H1 (cell line): ENCODE data around the gene DAAM1. TPM values are rescaled to one million over a fixed set of nuclear protein-coding genes. Genes with fewer than 3 reads are reported as not detected.

Experiments used
- CTCF ChIA-PET: fragments of 300-600 bp; sonication (Branson Sonifier 250); formaldehyde crosslinking; loops from one replicate; lab custom pipeline; 2021; ENCODE audit not compliant: partially characterized antibody; lab: Charles Lee
- POLR2A ChIA-PET: fragments of 300-600 bp; sonication (Branson Sonifier 250); formaldehyde crosslinking; loops from one replicate; lab custom pipeline; 2021; ENCODE audit warnings: inconsistent platforms; ENCODE audit not compliant: partially characterized antibody; lab: Charles Lee
- DNase-seq, 2 experiments: peaks; one replicate each; pipeline versions ENCODE4 v3.0.0 to v3.0.0-alpha.2; 2010 to 2022; ENCODE audit warnings: low spot score in 2 of 2, low read depth in 1 of 2, mixed read lengths in 1 of 2
- FAIRE-seq: peaks from 2 replicates; lab custom pipeline; 2011; peaks lifted over from hg19 to GRCh38; lab: Jason Lieb, UNC
- H2AFZ ChIP-seq: 2 replicates; pipeline ENCODE4 v1.8.1; 2012; ENCODE audit warnings: low read length, inconsistent platforms
- H2AK5ac ChIP-seq: 2 replicates; pipeline ENCODE4 v1.6.1; 2013; ENCODE audit warnings: low read depth, low read length
- H2BK120ac ChIP-seq: replicated peaks from 2 replicates; pipeline ENCODE3; 2013; ENCODE audit warnings: low read depth, low read length, inconsistent platforms
- H2BK12ac ChIP-seq: 2 replicates; pipeline ENCODE4 v1.6.1; 2013; ENCODE audit warnings: low read depth, low read length
- H2BK15ac ChIP-seq: 2 replicates; pipeline ENCODE4 v1.6.1; 2013; ENCODE audit warnings: low read length
- H2BK20ac ChIP-seq: 2 replicates; pipeline ENCODE4 v1.6.1; 2013; ENCODE audit warnings: low read length
- H2BK5ac ChIP-seq: 2 replicates; pipeline ENCODE4 v1.6.1; 2013; ENCODE audit warnings: low read depth, low read length
- H3K14ac ChIP-seq: 2 replicates; pipeline ENCODE4 v1.6.1; 2013; ENCODE audit warnings: inconsistent platforms; ENCODE audit not compliant: insufficient read length
- H3K18ac ChIP-seq: 2 replicates; pipeline ENCODE4 v1.6.1; 2013; ENCODE audit warnings: low read length; ENCODE audit errors: extremely low read depth
- H3K23ac ChIP-seq: 2 replicates; pipeline ENCODE4 v1.6.1; 2013; ENCODE audit warnings: inconsistent platforms; ENCODE audit not compliant: insufficient read length
- H3K23me2 ChIP-seq: 2 replicates; pipeline ENCODE4 v1.6.1; 2013; ENCODE audit warnings: low read depth, low read length
- H3K27ac ChIP-seq: 2 replicates; pipeline ENCODE4 v1.6.1; 2011; ENCODE audit warnings: low read depth, low read length, inconsistent platforms
- H3K27me3 ChIP-seq, 4 experiments: replicated peaks in 1 of 4; 1 replicate in 1 of 4; 2 replicates in 3 of 4; pipeline versions ENCODE4 v1.6.1 to v1.8.1; 2011 to 2013; ENCODE audit warnings: low read length in 3 of 4, mild to moderate bottlenecking in 3 of 4, inconsistent platforms in 2 of 4, mixed read lengths in 2 of 4, moderate library complexity in 1 of 4; ENCODE audit not compliant: control insufficient read depth in 3 of 4, insufficient read depth in 3 of 4; ENCODE audit errors: extremely low read depth in 1 of 4
- H3K36me3 ChIP-seq, 4 experiments: 2 replicates each; pipeline versions ENCODE4 v1.6.1 to v1.8.1; 2011 to 2013; ENCODE audit warnings: mild to moderate bottlenecking in 4 of 4, low read length in 3 of 4, moderate library complexity in 2 of 4, control low read depth in 1 of 4, inconsistent platforms in 1 of 4; ENCODE audit not compliant: insufficient read depth in 4 of 4, control insufficient read depth in 2 of 4
- H3K4ac ChIP-seq: replicated peaks from 2 replicates; pipeline ENCODE3; 2013; ENCODE audit warnings: low read length, low read depth, mixed read lengths, inconsistent platforms; ENCODE audit not compliant: insufficient read length
- H3K4me1 ChIP-seq, 4 experiments: replicated peaks in 1 of 4; 1 replicate in 1 of 4; 2 replicates in 3 of 4; pipeline versions ENCODE4 v1.6.1 to v1.8.1; 2011 to 2013; ENCODE audit warnings: low read length in 3 of 4, inconsistent platforms in 2 of 4, mixed read lengths in 1 of 4; ENCODE audit not compliant: insufficient read depth in 4 of 4, control insufficient read depth in 3 of 4
- H3K4me2 ChIP-seq, 2 experiments: 2 replicates each; pipeline versions ENCODE4 v1.6.1 to v1.8.1; 2011 to 2013; ENCODE audit warnings: low read depth in 2 of 2, low read length in 2 of 2, control low read depth in 1 of 2, inconsistent platforms in 1 of 2, mild to moderate bottlenecking in 1 of 2; ENCODE audit not compliant: insufficient read depth in 1 of 2
- H3K4me3 ChIP-seq, 4 experiments: fragments of 200-600, 300-600 bp in 1 of 4; sonication (generic), shearing (Covaris generic), sonication (Bioruptor Twin) in 1 of 4; 2 replicates each; pipeline versions ENCODE4 v1.5.1 to v1.8.1; 2011 to 2016; ENCODE audit warnings: low read length in 4 of 4, low read depth in 3 of 4, control low read depth in 2 of 4, inconsistent platforms in 2 of 4, mild to moderate bottlenecking in 2 of 4, mixed read lengths in 1 of 4, moderate library complexity in 1 of 4; ENCODE audit not compliant: insufficient read depth in 2 of 4; ENCODE audit errors: extremely low read depth in 1 of 4
- H3K56ac ChIP-seq: replicated peaks from 2 replicates; pipeline ENCODE3; 2013; ENCODE audit warnings: low read depth, mild to moderate bottlenecking, mixed read lengths, low read length, inconsistent platforms; ENCODE audit not compliant: insufficient read length
- H3K79me1 ChIP-seq: 2 replicates; pipeline ENCODE4 v1.6.1; 2013; ENCODE audit warnings: low read depth, low read length, control low read depth
- H3K79me2 ChIP-seq, 2 experiments: 2 replicates each; pipeline versions ENCODE4 v1.6.1 to v1.8.1; 2012 to 2013; ENCODE audit warnings: low read length in 2 of 2, mild to moderate bottlenecking in 2 of 2, inconsistent platforms in 1 of 2; ENCODE audit not compliant: insufficient read depth in 2 of 2, control insufficient read depth in 1 of 2
- H3K9ac ChIP-seq, 4 experiments: replicated peaks in 1 of 4; 1 replicate in 1 of 4; 2 replicates in 3 of 4; pipeline versions ENCODE4 v1.6.1 to v1.8.1; 2011 to 2013; ENCODE audit warnings: low read depth in 3 of 4, low read length in 3 of 4, control low read depth in 2 of 4, mild to moderate bottlenecking in 2 of 4, moderate library complexity in 2 of 4, inconsistent platforms in 1 of 4; ENCODE audit errors: extremely low read depth in 1 of 4
- H3K9me3 ChIP-seq, 2 experiments: 2 replicates each; pipeline versions ENCODE4 v1.6.1 to v1.8.1; 2012 to 2013; ENCODE audit warnings: mild to moderate bottlenecking in 2 of 2, moderate library complexity in 2 of 2, control low read depth in 1 of 2, inconsistent platforms in 1 of 2, low read depth in 1 of 2, low read length in 1 of 2, mixed read lengths in 1 of 2; ENCODE audit not compliant: insufficient read depth in 2 of 2
- H4K20me1 ChIP-seq, 2 experiments: replicated peaks in 1 of 2; 2 replicates each; pipeline versions ENCODE3 to v1.8.1; 2011 to 2013; ENCODE audit warnings: inconsistent platforms in 2 of 2, low read length in 2 of 2, mild to moderate bottlenecking in 1 of 2; ENCODE audit not compliant: insufficient read depth in 2 of 2, control insufficient read depth in 1 of 2
- H4K5ac ChIP-seq: 2 replicates; pipeline ENCODE4 v1.6.1; 2013; ENCODE audit warnings: low read length, low read depth, mixed read lengths, inconsistent platforms; ENCODE audit not compliant: insufficient read length
- H4K8ac ChIP-seq: 2 replicates; pipeline ENCODE4 v1.8.0; 2013; ENCODE audit warnings: mild to moderate bottlenecking, moderate library complexity, low read length, inconsistent platforms; ENCODE audit not compliant: insufficient read depth; ENCODE audit errors: extremely low read depth
- H4K91ac ChIP-seq: replicated peaks from 2 replicates; pipeline ENCODE3; 2013; ENCODE audit warnings: low read length, mixed read lengths, inconsistent platforms; ENCODE audit not compliant: insufficient read length
- ATF3 ChIP-seq: IDR thresholded peaks from 2 replicates; pipeline ENCODE4 v1.6.1; 2011; ENCODE audit warnings: low read depth, mild to moderate bottlenecking, low read length; ENCODE audit not compliant: insufficient read depth
- GABPA ChIP-seq: IDR thresholded peaks from 2 replicates; pipeline ENCODE4 v1.6.1; 2011; ENCODE audit warnings: mild to moderate bottlenecking, low read length, moderate library complexity, borderline replicate concordance; ENCODE audit not compliant: insufficient read depth
- RAD21 ChIP-seq, 2 experiments: IDR thresholded peaks in 1 of 2; conservative IDR thresholded peaks in 1 of 2; 2 replicates each; pipeline ENCODE4 v1.6.1; 2011; ENCODE audit warnings: low read depth in 2 of 2, low read length in 2 of 2, improper control_type of control experiment in 1 of 2, inconsistent platforms in 1 of 2, mild to moderate bottlenecking in 1 of 2, moderate library complexity in 1 of 2
- SP2 ChIP-seq: IDR thresholded peaks from 2 replicates; pipeline ENCODE4 v1.6.1; 2012; ENCODE audit warnings: mild to moderate bottlenecking, low read length, inconsistent platforms
- WGBS, 2 experiments: shearing (Covaris generic) in 1 of 2; methylation state at CpG; one replicate each; pipeline versions ENCODE4 v1.1.6 to v1.1.7; 2013 to 2015; ENCODE audit warnings: low lambda C conversion rate in 2 of 2, mixed read lengths in 2 of 2, inconsistent platforms in 1 of 2, low coverage in 1 of 2, missing lambda C conversion rate in 1 of 2; ENCODE audit not compliant: insufficient replicate concordance in 2 of 2, insufficient coverage in 1 of 2, insufficient read length in 1 of 2; ENCODE audit errors: extremely low coverage in 1 of 2, missing lambda C conversion rate in 1 of 2; 5-methylcytosine and 5-hydroxymethylcytosine counted together
- polyA plus RNA-seq, 7 experiments: library from polyadenylated mRNA; depleted of rRNA in 3 of 7; stranded (reverse) in 5 of 7; unstranded in 2 of 7; fragments of >200 nt in 5 of 7; fragments of 200-250 nt in 2 of 7; gene quantifications; 1 replicate in 5 of 7; 2 replicates in 1 of 7; 4 replicates in 1 of 7; pipeline versions ENCODE4 v1.2.1 to v1.2.3, GENCODE V29; 2011 to 2013; ENCODE audit warnings: missing spikeins in 2 of 7, mixed read lengths in 2 of 7
- total RNA-seq: library from RNA; stranded (reverse); fragmentation: NEBNext Ultra II Directional; extraction: Animal tissue kit (Norgen Biotek cat#: 25700); gene quantifications from 2 replicates; pipeline ENCODE4 v1.2.1, GENCODE V29; 2021

DAAM1 gene
- total and polyA plus RNA-seq, 2 of the 8 experiments (the other 6 are each of a cell fraction or from before 2014, with no cell fraction given): 5.0 to 44.9 TPM

- TF ChIP-seq GABPA (no peak), SP2 (no peak), ATF3 (no peak), RAD21 (IDR thresholded peaks at IDR 0.05 in 1 of 2, conservative IDR thresholded peaks at IDR 0.05 in 1 of 2; ENCODE audit: low read depth in 2 of 2, low read length in 2 of 2) (no peak)
- no peak overlapping the region for H3K4me2 ChIP-seq
- WGBS, 2 experiments: 94% methylated on average over 13 of the region's 13 CpGs; no CpG with 5 or more reads in 1 of the 2 experiments
These were observed 172.7 kb downstream of the DAAM1 start for GRCh38 chr14:59360923-59361794.

More at GRCh38 chr14:59360923-59361794, 172.7 kb downstream of the DAAM1 start:
- no peaks in the 10 kb centered on the region for H3K27me3 ChIP-seq
- H2BK15ac ChIP-seq: no peak overlapping the region
- H3K27ac ChIP-seq: no peak overlapping the region
- no peak overlapping the region for H2BK5ac ChIP-seq
- DNase-seq: no peak
- H4K5ac ChIP-seq: no peak overlapping the region
- H3K14ac ChIP-seq: no peak overlapping the region
- no peak overlapping the region for H3K56ac ChIP-seq
- H3K9ac ChIP-seq: no peak overlapping the region
- ChIA-PET POLR2A (no interaction called here), CTCF (no interaction called here)
- H3K4me1 ChIP-seq: peaks cover 0 to 4% (median 2%) of the 10 kb centered on the region in 4 experiments; a peak in 3 of 7 replicates
- no peak overlapping the region for H3K23ac ChIP-seq
- H3K36me3 ChIP-seq: peaks cover 0 to 2% (median 0%) of the 10 kb centered on the region in 4 experiments; a peak in 2 of 8 replicates
- no peaks in the 10 kb centered on the region for H4K20me1 ChIP-seq
- no peak overlapping the region for H2BK120ac ChIP-seq
- no peak overlapping the region for H2AFZ ChIP-seq
- FAIRE-seq: no peak
- no peaks in the 10 kb centered on the region for H3K23me2 ChIP-seq
- no peak overlapping the region for H4K91ac ChIP-seq
- no peaks in the 10 kb centered on the region for H3K79me2 ChIP-seq
- H3K9me3 ChIP-seq: no peaks in the 10 kb centered on the region
- H3K18ac ChIP-seq: no peak overlapping the region
- no peak overlapping the region for H3K4me3 ChIP-seq
- no peaks in the 10 kb centered on the region for H3K79me1 ChIP-seq
- H3K4ac ChIP-seq: no peak overlapping the region
- no peak overlapping the region for H2AK5ac ChIP-seq
- no peak overlapping the region for H2BK12ac ChIP-seq
- H4K8ac ChIP-seq: no peak overlapping the region
- no peak overlapping the region for H2BK20ac ChIP-seq
